T-helper 2 cell treated with Interferon-gamma antibody and Interleukin-4, amounts not matched to agents 5 μg/mL and 100 μg/mL, for 36 hours (primary cell): Measurements from ENCODE around the gene MRPL46.
"Not testable (repeated sequence)": the region's sequence is repeated elsewhere in the genome, so short reads cannot be mapped to it uniquely, and the experiment has no call there.

ENCODE experiments used
- DNase-seq: peaks from one replicate; pipeline ENCODE4 v3.0.0; 2021; ENCODE audit warnings: low spot score
- H3K27ac Mint-ChIP-seq: one replicate; pipeline ENCODE4 v1.8.0; 2021; ENCODE audit warnings: mild to moderate bottlenecking, mixed read lengths
- H3K27me3 Mint-ChIP-seq: one replicate; pipeline ENCODE4 v1.8.0; 2021; ENCODE audit warnings: low read depth, mixed read lengths
- H3K36me3 Mint-ChIP-seq: one replicate; pipeline ENCODE4 v1.8.0; 2021; ENCODE audit warnings: low read depth, mixed read lengths
- H3K4me1 Mint-ChIP-seq: one replicate; pipeline ENCODE4 v1.8.0; 2021; ENCODE audit warnings: low read depth, mixed read lengths
- H3K4me3 Mint-ChIP-seq: one replicate; pipeline ENCODE4 v1.8.0; 2022; ENCODE audit warnings: mild to moderate bottlenecking, moderate library complexity, mixed read lengths
- H3K9me3 Mint-ChIP-seq: one replicate; pipeline ENCODE4 v1.8.0; 2021; ENCODE audit warnings: mixed read lengths

Gene MRPL46

GRCh38 chr15:88447206-88447605 lies 20.0 kb downstream of the MRPL46 start:
- no peak overlapping the region for H3K4me3 Mint-ChIP-seq
- H3K36me3 Mint-ChIP-seq = no peaks in the 10 kb centered on the region
- H3K4me1 Mint-ChIP-seq = peaks cover 3% of the 10 kb centered on the region
- peaks cover 20% of the 10 kb centered on the region for H3K27me3 Mint-ChIP-seq
- no peak overlapping the region for H3K27ac Mint-ChIP-seq
- H3K9me3 Mint-ChIP-seq = peaks cover 9% of the 10 kb centered on the region
- no peak for DNase-seq

- Mint-ChIP-seq H3K4me1 (no peaks in the 10 kb centered on the region), H3K36me3 (no peaks in the 10 kb centered on the region), H3K27me3 (peaks cover 22% of the 10 kb centered on the region), H3K9me3 (peaks cover 9% of the 10 kb centered on the region), H3K27ac (no peak overlapping the region), H3K4me3 (no peak overlapping the region)
- DNase-seq = no peak
These were observed 26.0 kb downstream of the MRPL46 start for GRCh38 chr15:88441076-88441730.

- no peaks in the 10 kb centered on the region for H3K4me1 Mint-ChIP-seq
- H3K27me3 Mint-ChIP-seq = peaks cover 22% of the 10 kb centered on the region
- peaks cover 9% of the 10 kb centered on the region for H3K9me3 Mint-ChIP-seq
- no peak for DNase-seq
- H3K27ac Mint-ChIP-seq = no peak overlapping the region
- no peak overlapping the region for H3K4me3 Mint-ChIP-seq
- H3K36me3 Mint-ChIP-seq = no peaks in the 10 kb centered on the region
These were observed 27.2 kb downstream of the MRPL46 start for GRCh38 chr15:88440021-88440420.

- Mint-ChIP-seq H3K27ac (no peak overlapping the region), H3K4me3 (no peak overlapping the region), H3K36me3 (no peaks in the 10 kb centered on the region), H3K9me3 (no peaks in the 10 kb centered on the region), H3K4me1 (no peaks in the 10 kb centered on the region), H3K27me3 (peaks cover 9% of the 10 kb centered on the region)
- DNase-seq = no peak
These were observed 29.0 kb downstream of the MRPL46 start for GRCh38 chr15:88438181-88438580.

GRCh38 chr15:88434106-88434505 lies 33.1 kb downstream of the MRPL46 start:
- not testable (repeated sequence) for H3K36me3 Mint-ChIP-seq, H3K27me3 Mint-ChIP-seq, H3K27ac Mint-ChIP-seq, DNase-seq, H3K4me1 Mint-ChIP-seq, H3K4me3 Mint-ChIP-seq, H3K9me3 Mint-ChIP-seq

GRCh38 chr15:88433046-88433685 lies 34.0 kb downstream of the MRPL46 start:
- no peak for DNase-seq
- H3K4me1 Mint-ChIP-seq = no peaks in the 10 kb centered on the region
- H3K36me3 Mint-ChIP-seq = no peaks in the 10 kb centered on the region
- no peak overlapping the region for H3K27ac Mint-ChIP-seq
- H3K4me3 Mint-ChIP-seq = no peak overlapping the region
- H3K27me3 Mint-ChIP-seq = peaks cover 5% of the 10 kb centered on the region
- H3K9me3 Mint-ChIP-seq = no peaks in the 10 kb centered on the region

- Mint-ChIP-seq H3K4me1 (no peaks in the 10 kb centered on the region), H3K36me3 (no peaks in the 10 kb centered on the region), H3K27me3 (peaks cover 11% of the 10 kb centered on the region), H3K9me3 (no peaks in the 10 kb centered on the region), H3K4me3 (no peak overlapping the region), H3K27ac (no peak overlapping the region)
- no peak for DNase-seq
These were observed 35.7 kb downstream of the MRPL46 start for GRCh38 chr15:88431441-88431840.

GRCh38 chr15:88430051-88430450 lies 37.1 kb downstream of the MRPL46 start:
- H3K36me3 Mint-ChIP-seq = no peaks in the 10 kb centered on the region
- no peaks in the 10 kb centered on the region for H3K9me3 Mint-ChIP-seq
- H3K27ac Mint-ChIP-seq = no peak overlapping the region
- DNase-seq = no peak
- H3K27me3 Mint-ChIP-seq = peaks cover 11% of the 10 kb centered on the region
- no peaks in the 10 kb centered on the region for H3K4me1 Mint-ChIP-seq
- no peak overlapping the region for H3K4me3 Mint-ChIP-seq

- Mint-ChIP-seq H3K9me3 (no peaks in the 10 kb centered on the region), H3K27me3 (peaks cover 9% of the 10 kb centered on the region), H3K27ac (no peak overlapping the region), H3K4me1 (no peaks in the 10 kb centered on the region), H3K36me3 (no peaks in the 10 kb centered on the region), H3K4me3 (no peak overlapping the region)
- DNase-seq = no peak
These were observed 38.2 kb downstream of the MRPL46 start for GRCh38 chr15:88428805-88429605.

- H3K4me3 Mint-ChIP-seq = no peak overlapping the region
- H3K4me1 Mint-ChIP-seq = no peaks in the 10 kb centered on the region
- H3K27me3 Mint-ChIP-seq = peaks cover 9% of the 10 kb centered on the region
- DNase-seq = no peak
- no peaks in the 10 kb centered on the region for H3K9me3 Mint-ChIP-seq
- H3K36me3 Mint-ChIP-seq = no peaks in the 10 kb centered on the region
- H3K27ac Mint-ChIP-seq = no peak overlapping the region
These were observed 39.1 kb downstream of the MRPL46 start for GRCh38 chr15:88428053-88428452.

- Mint-ChIP-seq H3K4me3 (no peak overlapping the region), H3K9me3 (no peaks in the 10 kb centered on the region), H3K27ac (no peak overlapping the region)
These were observed 40.9 kb downstream of the MRPL46 start for GRCh38 chr15:88426304-88426703.

GRCh38 chr15:88423331-88423730 lies 43.9 kb downstream of the MRPL46 start:
- Mint-ChIP-seq H3K9me3 (no peaks in the 10 kb centered on the region), H3K36me3 (no peaks in the 10 kb centered on the region), H3K4me3 (no peak overlapping the region), H3K27ac (no peak overlapping the region), H3K27me3 (peaks cover 9% of the 10 kb centered on the region), H3K4me1 (no peaks in the 10 kb centered on the region)
- DNase-seq = no peak

More at GRCh38 chr15:88426304-88426703, 40.9 kb downstream of the MRPL46 start:
- Mint-ChIP-seq H3K36me3 (no peaks in the 10 kb centered on the region), H3K4me1 (no peaks in the 10 kb centered on the region), H3K27me3 (peaks cover 9% of the 10 kb centered on the region)
- DNase-seq = no peak

- Mint-ChIP-seq H3K4me3 (no peak overlapping the region), H3K27ac (no peak overlapping the region), H3K27me3 (peaks cover 15% of the 10 kb centered on the region), H3K36me3 (no peaks in the 10 kb centered on the region), H3K9me3 (no peaks in the 10 kb centered on the region), H3K4me1 (no peaks in the 10 kb centered on the region)
- DNase-seq = peak; percentile 49
These were observed 47.4 kb downstream of the MRPL46 start for GRCh38 chr15:88419830-88420229.
